A549 (cell line): ENCODE data around the gene TMEM54. TPM values are rescaled to one million over a fixed set of nuclear protein-coding genes. Genes with fewer than 3 reads are reported as not detected.

Source experiments
- ATAC-seq, 2 experiments: fragments of 200-7000 bp in 1 of 2; fragments of >200 bp in 1 of 2; cut with Nextera tagmentation in 1 of 2; cut with Tn5 transposase in 1 of 2; 3 replicates each; pipeline versions ENCODE4 v1.8.0 to v1.9.1; 2018 to 2020; ENCODE audit warnings: mild to moderate bottlenecking in 1 of 2, moderate library complexity in 1 of 2
- CTCF ChIA-PET: fragments of 300-600 bp; sonication (Branson Sonifier 250); formaldehyde crosslinking; extraction: SDS; loops from one replicate; lab custom pipeline; 2021; ENCODE audit warnings: antibody characterized with exemption, inconsistent platforms; lab: Yijun Ruan, JAX
- POLR2A ChIA-PET: fragments of 350-600 bp; formaldehyde crosslinking; extraction: SDS; loops from one replicate; lab custom pipeline; 2021; ENCODE audit warnings: antibody characterized with exemption, inconsistent platforms; lab: Yijun Ruan, JAX
- DNase-seq, 2 experiments: peaks; one replicate each; pipeline versions ENCODE4 v3.0.0 to v3.0.0-alpha.2; 2011 to 2016; ENCODE audit warnings: low read depth in 1 of 2, low spot score in 1 of 2
- FAIRE-seq: peaks from 2 replicates; lab custom pipeline; 2011; peaks lifted over from hg19 to GRCh38; lab: Jason Lieb, UNC
- H3K27ac ChIP-seq, 2 experiments: fragments of >200 bp; sonication (Bioruptor Twin); formaldehyde crosslinking; 3 replicates each; pipeline ENCODE4 v1.5.1; 2016 to 2017
- H3K4me1 ChIP-seq: fragments of >200 bp; sonication (Bioruptor Twin); formaldehyde crosslinking; 3 replicates; pipeline ENCODE4 v1.6.1; 2016
- H3K4me2 ChIP-seq: fragments of >200 bp; sonication (Bioruptor Twin); formaldehyde crosslinking; 3 replicates; pipeline ENCODE4 v1.6.1; 2016
- H3K4me3 ChIP-seq: fragments of >200 bp; sonication (Bioruptor Twin); formaldehyde crosslinking; 3 replicates; pipeline ENCODE4 v1.5.1; 2016
- H3K9me3 ChIP-seq: fragments of >200 bp; sonication (Bioruptor Twin); formaldehyde crosslinking; 3 replicates; pipeline ENCODE4 v1.6.1; 2016
- ATOH8 ChIP-seq: fragments of 250-450 bp; sonication (Bioruptor Pico); IDR thresholded peaks from 2 replicates; pipeline ENCODE4 v1.5.0; 2020; ENCODE audit warnings: low read depth, mild to moderate bottlenecking, moderate library complexity
- CHD2 ChIP-seq: fragments of 150-350 bp; IDR thresholded peaks from 2 replicates; pipeline ENCODE4 v1.6.1; 2014; ENCODE audit warnings: low read length; ENCODE audit not compliant: partially characterized antibody
- EHF ChIP-seq: fragments of 250-450 bp; sonication (Bioruptor Pico); IDR thresholded peaks from 2 replicates; pipeline ENCODE4 v1.5.0; 2020; ENCODE audit warnings: mild to moderate bottlenecking
- EHMT2 ChIP-seq: fragments of 200-600 bp; sonication (generic); IDR thresholded peaks from 2 replicates; pipeline ENCODE4 v1.6.1; 2016; ENCODE audit warnings: antibody characterized with exemption, low read depth, mild to moderate bottlenecking, moderate library complexity
- ESRRA ChIP-seq: fragments of 150-350 bp; IDR thresholded peaks from 2 replicates; pipeline ENCODE4 v1.6.1; 2014; ENCODE audit warnings: mild to moderate bottlenecking, low read length, borderline replicate concordance
- FOXS1 ChIP-seq: fragments of 250-450 bp; sonication (Bioruptor Pico); IDR thresholded peaks from 2 replicates; pipeline ENCODE4 v1.5.0; 2020; ENCODE audit warnings: mild to moderate bottlenecking, moderate library complexity
- GATA3 ChIP-seq: IDR thresholded peaks from 2 replicates; pipeline ENCODE4 v1.6.1; 2012; ENCODE audit warnings: borderline replicate concordance
- HMGXB4 ChIP-seq: fragments of 250-450 bp; sonication (Bioruptor Pico); IDR thresholded peaks from 2 replicates; pipeline ENCODE4 v1.5.0; 2021; ENCODE audit warnings: mild to moderate bottlenecking, moderate library complexity, borderline replicate concordance
- HOXB5 ChIP-seq: fragments of 250-450 bp; sonication (Bioruptor Pico); IDR thresholded peaks from 2 replicates; pipeline ENCODE4 v1.5.0; 2020; ENCODE audit warnings: mild to moderate bottlenecking, moderate library complexity
- KDM5A ChIP-seq: fragments of 200-600 bp; sonication (generic); IDR thresholded peaks from 2 replicates; pipeline ENCODE4 v1.6.1; 2016; ENCODE audit warnings: antibody characterized with exemption, mild to moderate bottlenecking
- MAZ ChIP-seq: fragments of 150-350 bp; IDR thresholded peaks from 2 replicates; pipeline ENCODE4 v1.6.1; 2014; ENCODE audit warnings: antibody characterized with exemption, low read depth, low read length, borderline replicate concordance
- MYC ChIP-seq: IDR thresholded peaks from 2 replicates; pipeline ENCODE4 v1.6.1; 2012; ENCODE audit warnings: mild to moderate bottlenecking, inconsistent platforms, low read length, improper control_type of control experiment, borderline replicate concordance
- NPAS2 ChIP-seq: fragments of 250-450 bp; sonication (Bioruptor Pico); IDR thresholded peaks from 2 replicates; pipeline ENCODE4 v1.8.0; 2022; ENCODE audit warnings: mild to moderate bottlenecking, moderate library complexity, borderline replicate concordance
- RAD21 ChIP-seq, 2 experiments: fragments of >200 bp in 1 of 2; sonication (Bioruptor Twin) in 1 of 2; formaldehyde crosslinking in 1 of 2; IDR thresholded peaks in 1 of 2; conservative IDR thresholded peaks in 1 of 2; 2 replicates in 1 of 2; 3 replicates in 1 of 2; pipeline ENCODE4 v1.6.1; 2012 to 2018; ENCODE audit warnings: inconsistent platforms in 1 of 2
- REST ChIP-seq: fragments of 200-600 bp; sonication (generic); IDR thresholded peaks from 2 replicates; pipeline ENCODE4 v1.6.1; 2016; ENCODE audit warnings: antibody characterized with exemption, mild to moderate bottlenecking, moderate library complexity
- SMC3 ChIP-seq: fragments of >200 bp; sonication (Bioruptor Twin); formaldehyde crosslinking; IDR thresholded peaks from 3 replicates; pipeline ENCODE4 v1.6.1; 2018; ENCODE audit warnings: inconsistent platforms
- TFCP2L1 ChIP-seq: fragments of 250-450 bp; sonication (Bioruptor Pico); IDR thresholded peaks from 2 replicates; pipeline ENCODE4 v1.5.0; 2021; ENCODE audit warnings: mild to moderate bottlenecking
- ZSCAN20 ChIP-seq: fragments of 250-450 bp; sonication (Bioruptor Pico); IDR thresholded peaks from 2 replicates; pipeline ENCODE4 v1.8.0; 2022; ENCODE audit warnings: mild to moderate bottlenecking, moderate library complexity
- WGBS: methylation state at CpG from one replicate; pipeline ENCODE4 v1.1.6; 2017; ENCODE audit errors: missing lambda C conversion rate; 5-methylcytosine and 5-hydroxymethylcytosine counted together
- polyA plus RNA-seq, 4 experiments: library from polyadenylated mRNA; depleted of rRNA in 3 of 4; stranded (reverse); fragments of >200 nt; fragmentation: RNase III in 1 of 4; extraction: RNeasy Plus Mini Kit Qiagen cat#74134 plus additional on column Dnase treatment in 1 of 4; gene quantifications; 2 replicates in 3 of 4; 3 replicates in 1 of 4; pipeline ENCODE4 v1.2.3, GENCODE V29; 2011 to 2017
- TF ChIP-seq, protein P1 (sequence below): fragments of >200 bp; sonication (Bioruptor Twin); formaldehyde crosslinking; IDR thresholded peaks from 3 replicates; pipeline ENCODE4 v1.6.1; 2016
- TF ChIP-seq, protein P2 (sequence below): fragments of >200 bp; sonication (Bioruptor Twin); formaldehyde crosslinking; IDR thresholded peaks from 3 replicates; pipeline ENCODE4 v1.5.1; 2016

The TMEM54 gene
- polyA plus RNA-seq, 2 of the 4 experiments (the other 2 are of a cell fraction) = 22.1 to 29.7 TPM

GRCh38 chr1:32886828-32887414 lies 14.3 kb downstream of the TMEM54 start:
- no peak for ATAC-seq
- no peak for DNase-seq
- ChIA-PET POLR2A (interaction anchor here (0.6 kb wide), 1 partner anchor 49 kb away, joined by 4 read pairs; no protein-coding TSS in a partner anchor), CTCF (interaction anchor here (1.0 to 5.3 kb wide), 10 partner anchors 11 to 487 kb away, joined by 3 to 30 read pairs (median 6); no protein-coding TSS in a partner anchor)
- H3K4me1 ChIP-seq = peaks cover 4% of the 10 kb centered on the region; the same call in 1 of the 3 replicates
- H3K4me3 ChIP-seq = no peak overlapping the region; the same call in 2 of the 3 replicates
- H3K27ac ChIP-seq = no peak overlapping the region
- H3K9me3 ChIP-seq = no peaks in the 10 kb centered on the region
- TF ChIP-seq HMGXB4 (CRISPR knock-in tag) (no peak), NPAS2 (no peak), MAZ (no peak), CHD2 (no peak), ESRRA (no peak), ATOH8 (CRISPR knock-in tag) (no peak), MYC (no peak)
- TF ChIP-seq, protein P1, sequence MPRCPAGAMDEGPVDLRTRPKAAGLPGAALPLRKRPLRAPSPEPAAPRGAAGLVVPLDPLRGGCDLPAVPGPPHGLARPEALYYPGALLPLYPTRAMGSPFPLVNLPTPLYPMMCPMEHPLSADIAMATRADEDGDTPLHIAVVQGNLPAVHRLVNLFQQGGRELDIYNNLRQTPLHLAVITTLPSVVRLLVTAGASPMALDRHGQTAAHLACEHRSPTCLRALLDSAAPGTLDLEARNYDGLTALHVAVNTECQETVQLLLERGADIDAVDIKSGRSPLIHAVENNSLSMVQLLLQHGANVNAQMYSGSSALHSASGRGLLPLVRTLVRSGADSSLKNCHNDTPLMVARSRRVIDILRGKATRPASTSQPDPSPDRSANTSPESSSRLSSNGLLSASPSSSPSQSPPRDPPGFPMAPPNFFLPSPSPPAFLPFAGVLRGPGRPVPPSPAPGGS = no peak
- WGBS = 25% methylated on average over 10 of the region's 19 CpGs
- no peak for FAIRE-seq
- peak overlapping the region; percentile 80 for H3K4me2 ChIP-seq

DNA sequence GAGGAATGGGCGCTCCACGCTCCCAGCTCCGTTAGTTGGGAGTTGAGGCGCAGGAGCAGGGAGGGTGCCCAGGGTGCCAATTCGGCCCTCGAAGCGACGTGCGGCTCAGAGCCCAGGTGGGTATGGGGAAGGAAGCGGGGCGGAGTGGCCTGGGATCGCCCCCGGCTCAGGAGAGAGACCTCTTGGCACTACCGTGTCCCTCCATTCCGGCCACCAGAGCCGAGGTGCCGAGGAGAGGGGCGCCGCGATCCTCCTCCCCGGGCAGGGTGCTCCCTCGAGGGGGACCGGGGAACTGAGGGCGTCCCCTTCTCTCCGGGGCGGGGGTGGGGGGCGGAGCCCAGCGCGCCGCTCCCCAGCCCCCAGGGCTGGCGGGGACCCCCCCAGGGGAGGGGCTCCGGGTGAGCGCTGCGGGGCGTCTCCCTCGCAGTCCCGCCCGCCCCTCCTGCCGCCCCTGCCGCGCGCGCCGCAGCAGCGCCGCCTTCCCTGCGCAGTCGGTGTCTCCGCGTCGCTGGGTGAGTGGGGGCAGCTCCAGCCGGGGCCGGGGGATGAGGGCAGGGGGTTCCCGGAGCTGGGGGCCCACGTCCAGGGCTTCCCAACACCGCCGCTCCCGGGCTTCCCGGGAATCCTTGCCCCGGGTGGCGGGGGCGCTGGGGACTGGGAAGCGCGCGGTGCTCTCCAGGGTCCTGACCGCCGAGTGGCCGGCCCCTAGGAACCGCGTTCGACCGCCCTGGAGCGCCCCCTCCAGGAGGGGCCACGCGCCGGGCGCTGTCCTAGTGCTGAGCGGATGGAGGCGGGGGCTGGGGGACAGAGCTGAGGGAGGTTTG lies 15.0 kb downstream of the TMEM54 start, which contains the start of gene HPCA:
TSS of gene HPCA (plus strand) at position 488 of the 824 bp plus-strand sequence. CDS start 2,408 bp downstream, outside the sequence.
- Histone ChIP-seq H3K4me3 (peak within 1 kb of the TSS; percentile 36; the same call in 2 of the 3 replicates), H3K4me1 (peaks cover 4% of the 10 kb centered on the region; the same call in 1 of the 3 replicates), H3K4me2 (peak within 1 kb of the TSS; percentile 80), H3K9me3 (no peaks in the 10 kb centered on the region), H3K27ac (no peak within 1 kb of the TSS)
- ChIA-PET POLR2A (interaction anchor here (0.6 kb wide), 1 partner anchor 48 kb away, joined by 4 read pairs; no protein-coding TSS in a partner anchor), CTCF (interaction anchor here (1.0 to 5.3 kb wide), 12 partner anchors 10 to 486 kb away, joined by 3 to 30 read pairs (median 5); no protein-coding TSS in a partner anchor)
- ATAC-seq (peak; percentile 67 to 90), FAIRE-seq (no peak), DNase-seq (peak; percentile 38)
- WGBS = 61% methylated on average over 14 of the region's 79 CpGs
- peak; percentile 93 for TF ChIP-seq HOXB5
- TF ChIP-seq RAD21 (conservative IDR thresholded peaks at IDR 0.05 in 1 of 2, IDR thresholded peaks at IDR 0.05 in 1 of 2) = peak in 1 of 2 experiments; percentile 17; a peak in 3 of 5 replicates
- 0 out of 2 replicates have a peak, but pooled peaks have one; percentile 36 for TF ChIP-seq MAZ
- TF ChIP-seq SMC3 = 0 out of 3 replicates have a peak, but pooled peaks have one; percentile 12
- peak; percentile 88 for TF ChIP-seq ATOH8 (CRISPR knock-in tag)
- TF ChIP-seq, protein P2, sequence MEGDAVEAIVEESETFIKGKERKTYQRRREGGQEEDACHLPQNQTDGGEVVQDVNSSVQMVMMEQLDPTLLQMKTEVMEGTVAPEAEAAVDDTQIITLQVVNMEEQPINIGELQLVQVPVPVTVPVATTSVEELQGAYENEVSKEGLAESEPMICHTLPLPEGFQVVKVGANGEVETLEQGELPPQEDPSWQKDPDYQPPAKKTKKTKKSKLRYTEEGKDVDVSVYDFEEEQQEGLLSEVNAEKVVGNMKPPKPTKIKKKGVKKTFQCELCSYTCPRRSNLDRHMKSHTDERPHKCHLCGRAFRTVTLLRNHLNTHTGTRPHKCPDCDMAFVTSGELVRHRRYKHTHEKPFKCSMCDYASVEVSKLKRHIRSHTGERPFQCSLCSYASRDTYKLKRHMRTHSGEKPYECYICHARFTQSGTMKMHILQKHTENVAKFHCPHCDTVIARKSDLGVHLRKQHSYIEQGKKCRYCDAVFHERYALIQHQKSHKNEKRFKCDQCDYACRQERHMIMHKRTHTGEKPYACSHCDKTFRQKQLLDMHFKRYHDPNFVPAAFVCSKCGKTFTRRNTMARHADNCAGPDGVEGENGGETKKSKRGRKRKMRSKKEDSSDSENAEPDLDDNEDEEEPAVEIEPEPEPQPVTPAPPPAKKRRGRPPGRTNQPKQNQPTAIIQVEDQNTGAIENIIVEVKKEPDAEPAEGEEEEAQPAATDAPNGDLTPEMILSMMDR = peak; percentile 36
- TF ChIP-seq GATA3 = no peak
- TF ChIP-seq ZSCAN20 (CRISPR knock-in tag) = peak; percentile 80; the same call in 1 of the 2 replicates
- TF ChIP-seq TFCP2L1 = no peak
- TF ChIP-seq EHMT2 = peak; percentile 92
- TF ChIP-seq FOXS1 = peak; percentile 88
- peak; percentile 84; the same call in 1 of the 2 replicates for TF ChIP-seq EHF (CRISPR knock-in tag)
- TF ChIP-seq REST = peak; percentile 99
- TF ChIP-seq KDM5A = no peak
